Measurements from ENCODE around the gene PLEKHG2. TPM values are rescaled to one million over a fixed set of nuclear protein-coding genes. Genes with fewer than 3 reads are reported as not detected.
"Not testable (repeated sequence)": the region's sequence is repeated elsewhere in the genome, so short reads cannot be mapped to it uniquely, and the experiment has no call there.

The PLEKHG2 gene, protein sequence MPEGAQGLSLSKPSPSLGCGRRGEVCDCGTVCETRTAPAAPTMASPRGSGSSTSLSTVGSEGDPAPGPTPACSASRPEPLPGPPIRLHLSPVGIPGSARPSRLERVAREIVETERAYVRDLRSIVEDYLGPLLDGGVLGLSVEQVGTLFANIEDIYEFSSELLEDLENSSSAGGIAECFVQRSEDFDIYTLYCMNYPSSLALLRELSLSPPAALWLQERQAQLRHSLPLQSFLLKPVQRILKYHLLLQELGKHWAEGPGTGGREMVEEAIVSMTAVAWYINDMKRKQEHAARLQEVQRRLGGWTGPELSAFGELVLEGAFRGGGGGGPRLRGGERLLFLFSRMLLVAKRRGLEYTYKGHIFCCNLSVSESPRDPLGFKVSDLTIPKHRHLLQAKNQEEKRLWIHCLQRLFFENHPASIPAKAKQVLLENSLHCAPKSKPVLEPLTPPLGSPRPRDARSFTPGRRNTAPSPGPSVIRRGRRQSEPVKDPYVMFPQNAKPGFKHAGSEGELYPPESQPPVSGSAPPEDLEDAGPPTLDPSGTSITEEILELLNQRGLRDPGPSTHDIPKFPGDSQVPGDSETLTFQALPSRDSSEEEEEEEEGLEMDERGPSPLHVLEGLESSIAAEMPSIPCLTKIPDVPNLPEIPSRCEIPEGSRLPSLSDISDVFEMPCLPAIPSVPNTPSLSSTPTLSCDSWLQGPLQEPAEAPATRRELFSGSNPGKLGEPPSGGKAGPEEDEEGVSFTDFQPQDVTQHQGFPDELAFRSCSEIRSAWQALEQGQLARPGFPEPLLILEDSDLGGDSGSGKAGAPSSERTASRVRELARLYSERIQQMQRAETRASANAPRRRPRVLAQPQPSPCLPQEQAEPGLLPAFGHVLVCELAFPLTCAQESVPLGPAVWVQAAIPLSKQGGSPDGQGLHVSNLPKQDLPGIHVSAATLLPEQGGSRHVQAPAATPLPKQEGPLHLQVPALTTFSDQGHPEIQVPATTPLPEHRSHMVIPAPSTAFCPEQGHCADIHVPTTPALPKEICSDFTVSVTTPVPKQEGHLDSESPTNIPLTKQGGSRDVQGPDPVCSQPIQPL (N-terminal part only)
- total RNA-seq (2014; rRNA removed; shearing (Covaris generic)) = 11.4 and 17.3 TPM in 2 replicates

DNA sequence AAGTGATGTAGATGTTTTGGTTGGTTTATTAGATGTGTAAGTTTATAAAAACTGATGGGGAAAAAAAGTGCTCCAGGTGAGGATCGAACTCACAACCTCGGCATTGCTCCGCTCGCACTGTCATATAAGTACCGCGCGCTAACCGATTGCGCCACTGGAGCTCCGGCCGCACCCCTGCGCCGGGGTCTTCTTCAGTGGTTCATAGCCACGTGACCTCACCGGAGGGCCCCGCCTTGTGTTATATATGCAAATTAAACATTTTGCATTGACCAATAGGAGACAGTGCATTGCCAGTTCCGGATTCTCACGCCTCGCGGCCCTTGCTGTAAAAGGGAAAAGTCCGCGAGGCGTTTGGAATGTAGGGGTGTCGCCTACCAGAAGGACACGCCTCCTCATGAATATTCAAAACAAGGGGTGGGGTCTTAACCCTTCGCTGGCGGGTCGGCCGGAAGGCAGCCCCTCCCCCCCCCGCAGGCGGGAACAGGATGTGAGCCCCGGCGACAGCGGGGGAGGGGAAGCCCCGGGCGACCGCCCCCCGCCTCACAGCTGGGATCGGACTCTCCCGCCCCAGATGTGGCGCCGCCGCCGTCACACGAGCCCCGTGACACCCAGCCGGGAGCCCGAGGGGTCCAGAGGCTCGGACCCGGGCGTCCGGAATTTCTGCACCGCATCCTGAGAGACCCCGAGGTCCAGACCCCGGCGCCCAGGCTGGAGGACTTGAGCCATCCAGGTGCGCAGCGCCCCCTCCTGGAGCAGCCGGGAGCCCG lies at the start of gene PLEKHG2:
Gene PLEKHG2, plus strand, starts transcription at position 570 of the 767 bp plus-strand sequence. CDS start 1,418 bp downstream, outside the sequence.
- peak; percentile 99 for DNase-seq (ENCODE audit: low spot score)

DNA sequence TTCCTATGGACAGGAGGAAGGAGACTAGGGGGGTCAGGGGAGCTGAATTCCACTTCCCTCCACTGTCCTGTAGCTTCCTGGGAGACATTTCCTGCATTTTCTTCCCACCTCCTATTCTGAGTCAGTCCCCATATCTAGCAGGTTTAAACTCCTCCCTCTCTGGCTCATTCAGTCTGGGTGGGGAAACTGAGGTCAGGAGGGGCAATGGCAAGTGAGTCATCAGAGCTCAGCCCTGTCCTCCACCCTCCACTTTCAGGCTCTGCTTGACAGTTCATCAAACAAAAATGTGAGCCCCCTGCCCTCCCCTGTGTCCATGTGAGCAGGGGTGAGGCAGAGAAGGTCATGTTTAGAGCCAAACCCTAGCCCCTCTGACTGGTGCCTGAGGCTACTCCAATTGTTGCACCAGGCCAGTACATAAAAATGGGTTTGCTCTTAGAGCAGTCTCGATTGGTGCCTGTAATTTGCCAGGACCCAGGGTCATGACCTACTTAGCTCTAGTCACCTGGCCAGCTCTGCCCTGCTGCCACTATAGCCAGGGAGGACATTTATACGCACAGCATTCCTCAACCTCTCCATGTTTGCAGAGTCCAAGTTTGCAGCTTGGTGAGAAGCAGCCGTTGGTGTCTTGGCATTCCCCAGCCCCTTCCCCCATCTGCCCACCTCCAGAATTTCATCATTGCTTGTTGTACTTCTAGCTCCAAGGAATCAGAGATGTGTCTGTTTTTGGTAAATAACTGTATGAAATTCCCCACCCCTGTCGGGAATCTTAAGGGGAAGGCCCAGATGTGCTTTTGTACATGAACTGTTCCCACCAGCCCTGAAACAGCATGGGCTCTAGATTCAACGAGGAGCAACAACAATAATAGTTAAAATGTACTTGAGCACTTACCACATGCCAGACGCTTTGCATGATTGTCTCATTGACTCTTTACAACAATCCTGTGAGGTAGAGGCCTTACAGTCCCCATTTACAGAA lies 49.5 kb upstream of the PLEKHG2 start:
- peak; percentile 53 for DNase-seq (ENCODE audit: low spot score)

DNA sequence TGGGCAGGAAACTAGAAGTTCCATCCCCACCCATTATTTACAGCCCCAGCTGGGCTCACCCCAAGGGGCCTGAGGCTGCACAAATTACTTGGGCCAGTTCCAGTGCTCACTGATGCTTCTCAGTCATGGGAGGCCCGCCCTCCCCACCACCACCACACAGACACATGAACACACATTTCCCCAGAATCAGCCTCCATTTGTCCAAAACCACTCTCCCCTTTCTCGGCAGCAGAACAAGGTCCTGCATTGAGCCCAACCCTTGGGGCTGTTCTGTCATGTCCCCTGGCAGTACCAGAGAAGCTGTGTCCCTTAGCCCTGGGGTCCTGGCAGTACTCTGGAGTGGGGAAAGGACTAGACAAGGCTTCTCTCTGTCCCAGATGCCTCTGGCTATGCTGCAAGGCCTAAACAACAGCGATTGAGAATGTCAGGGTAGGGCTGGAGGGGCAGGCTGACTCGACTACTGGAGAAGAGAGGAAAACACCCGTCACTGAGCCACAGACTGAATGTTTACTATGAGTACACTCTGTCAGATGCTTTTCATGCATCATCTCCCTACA lies 48.5 kb upstream of the PLEKHG2 start:
- no peak for DNase-seq (ENCODE audit: low spot score)

DNA sequence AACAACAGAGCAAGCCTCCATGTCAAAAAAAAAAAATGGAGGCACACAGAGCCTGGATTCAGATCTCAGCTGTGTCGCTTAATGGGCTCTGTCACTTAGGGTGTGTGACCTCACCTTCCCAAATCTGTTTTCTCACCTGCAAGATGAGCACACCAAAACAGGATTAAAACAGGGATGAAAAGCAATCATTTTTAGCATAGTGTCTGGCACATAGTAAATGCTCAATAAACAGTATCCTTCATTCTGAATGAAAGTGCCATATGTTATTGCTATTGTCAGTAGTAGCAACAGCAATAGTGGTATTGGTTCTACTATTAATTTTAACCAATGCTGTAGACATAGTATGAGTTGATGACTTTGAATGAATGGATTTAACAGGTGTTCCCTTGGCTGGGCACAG lies 46.9 kb upstream of the PLEKHG2 start:
- DNase-seq (ENCODE audit: low spot score) = no peak

DNA sequence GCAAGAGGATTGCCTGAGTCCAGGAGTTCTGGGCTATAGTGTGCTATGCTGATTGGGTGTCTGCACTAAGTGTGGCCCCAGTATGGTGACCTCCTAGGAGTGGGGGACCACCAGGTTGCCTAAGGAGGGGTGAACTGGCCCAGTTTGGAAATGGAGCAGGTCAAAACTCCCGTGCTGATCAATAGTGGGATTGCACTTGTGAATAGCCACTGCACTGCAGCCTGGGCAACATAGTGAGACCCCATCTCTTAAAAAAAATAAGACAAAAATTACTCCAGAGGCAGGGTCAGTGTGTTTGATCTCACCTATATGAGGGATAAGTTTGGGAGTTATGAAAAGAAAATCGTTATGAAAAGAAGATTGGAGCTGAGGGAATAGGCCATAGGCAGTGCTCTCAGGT lies 43.3 kb upstream of the PLEKHG2 start:
- no peak for DNase-seq (ENCODE audit: low spot score)

DNA sequence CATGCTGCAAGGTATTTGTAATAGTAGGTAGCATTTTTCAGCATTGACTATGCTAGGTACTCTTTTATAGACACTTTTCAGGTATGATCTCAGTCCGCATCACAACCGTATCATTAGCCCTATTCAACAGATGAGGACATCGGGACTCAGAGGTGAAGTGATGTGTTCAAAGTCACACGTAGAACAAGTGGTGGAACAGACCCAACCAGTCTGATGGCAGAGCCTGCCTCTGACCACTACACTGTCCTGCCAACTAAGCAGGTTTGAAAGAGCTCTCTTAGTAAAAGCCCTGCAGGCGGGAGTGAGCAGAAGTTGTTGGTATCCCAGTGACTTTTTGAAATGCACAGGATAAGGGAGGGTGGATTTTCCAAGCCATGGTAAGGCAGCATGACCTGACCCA lies 41.7 kb upstream of the PLEKHG2 start:
- no peak for DNase-seq (ENCODE audit: low spot score)

DNA sequence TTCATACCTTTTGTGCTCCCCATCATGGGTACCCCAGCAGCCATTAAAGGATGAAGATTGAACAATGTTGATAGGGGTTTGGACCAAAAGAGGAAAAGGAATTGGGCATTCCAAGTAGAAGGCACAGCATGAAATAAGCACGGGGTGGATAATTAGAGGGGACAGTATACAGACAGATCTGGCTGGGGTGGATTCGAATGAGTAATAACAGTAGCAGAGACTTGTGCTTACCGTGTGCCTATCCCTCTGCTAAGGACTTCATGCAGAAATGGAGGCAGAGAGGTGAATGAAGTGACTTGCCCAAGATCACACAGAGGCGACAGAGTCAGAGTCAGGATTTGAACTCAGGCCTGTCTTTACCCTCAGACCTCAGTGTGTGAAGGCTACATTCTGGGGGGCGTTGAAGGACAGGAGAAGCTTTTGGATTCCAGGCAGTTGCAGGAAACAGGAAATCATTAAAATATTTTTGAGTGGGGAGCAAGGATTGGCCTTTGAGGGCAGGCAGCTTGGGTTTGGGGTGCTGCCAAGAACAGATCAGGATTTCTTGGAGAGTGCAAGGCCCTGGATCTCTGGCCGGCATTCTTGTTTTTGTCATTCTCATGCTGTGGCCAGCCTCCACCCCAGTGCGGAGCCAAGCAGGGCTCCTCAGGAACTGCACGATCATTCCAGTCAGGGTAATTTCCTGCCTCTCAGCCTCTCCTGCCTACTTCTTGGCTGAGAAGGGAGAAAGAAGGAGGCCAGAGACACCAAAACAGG lies 40.2 kb upstream of the PLEKHG2 start:
- DNase-seq (ENCODE audit: low spot score) = peak; percentile 92

DNA sequence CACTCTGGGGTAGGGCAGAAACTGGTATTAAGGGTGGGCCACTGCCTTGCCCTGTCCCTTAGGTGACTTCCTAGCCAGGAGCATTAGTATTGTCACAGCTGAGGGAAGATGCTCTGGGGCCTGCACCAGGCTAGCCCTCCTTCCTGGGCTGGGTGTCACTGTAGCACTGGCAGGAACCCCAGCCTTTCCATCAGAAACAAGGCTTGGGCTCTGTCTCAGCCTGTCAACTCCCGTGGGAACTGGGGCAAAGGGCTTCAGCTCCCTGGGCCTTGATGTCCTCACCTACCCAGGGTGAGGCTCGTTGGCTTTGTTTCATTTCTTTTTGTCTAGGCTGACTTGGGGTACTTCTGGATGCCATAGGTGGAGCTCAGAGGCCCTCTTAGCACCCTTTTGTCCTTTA lies 39.5 kb upstream of the PLEKHG2 start:
- no peak for DNase-seq (ENCODE audit: low spot score)

DNA sequence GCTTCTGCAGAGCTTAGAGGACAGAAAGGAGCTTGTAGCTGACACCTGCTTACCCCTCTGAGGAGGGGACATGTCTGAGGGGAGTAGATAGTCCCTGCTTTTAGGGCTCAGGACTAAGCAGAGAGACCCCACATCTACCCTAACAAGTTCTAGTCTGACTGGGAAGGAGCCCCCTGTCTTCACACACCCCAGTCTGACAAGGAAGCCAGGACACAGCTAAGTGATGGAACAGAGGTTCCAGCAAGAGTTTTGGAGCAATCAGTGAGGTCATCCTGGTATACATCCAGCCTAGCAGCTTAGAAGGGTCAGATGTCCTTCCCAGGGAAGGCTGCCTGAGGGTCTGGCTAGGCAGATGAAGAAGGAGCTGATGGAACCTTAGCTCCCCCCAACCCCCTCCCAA lies 36.5 kb upstream of the PLEKHG2 start:
- no peak for DNase-seq (ENCODE audit: low spot score)

DNA sequence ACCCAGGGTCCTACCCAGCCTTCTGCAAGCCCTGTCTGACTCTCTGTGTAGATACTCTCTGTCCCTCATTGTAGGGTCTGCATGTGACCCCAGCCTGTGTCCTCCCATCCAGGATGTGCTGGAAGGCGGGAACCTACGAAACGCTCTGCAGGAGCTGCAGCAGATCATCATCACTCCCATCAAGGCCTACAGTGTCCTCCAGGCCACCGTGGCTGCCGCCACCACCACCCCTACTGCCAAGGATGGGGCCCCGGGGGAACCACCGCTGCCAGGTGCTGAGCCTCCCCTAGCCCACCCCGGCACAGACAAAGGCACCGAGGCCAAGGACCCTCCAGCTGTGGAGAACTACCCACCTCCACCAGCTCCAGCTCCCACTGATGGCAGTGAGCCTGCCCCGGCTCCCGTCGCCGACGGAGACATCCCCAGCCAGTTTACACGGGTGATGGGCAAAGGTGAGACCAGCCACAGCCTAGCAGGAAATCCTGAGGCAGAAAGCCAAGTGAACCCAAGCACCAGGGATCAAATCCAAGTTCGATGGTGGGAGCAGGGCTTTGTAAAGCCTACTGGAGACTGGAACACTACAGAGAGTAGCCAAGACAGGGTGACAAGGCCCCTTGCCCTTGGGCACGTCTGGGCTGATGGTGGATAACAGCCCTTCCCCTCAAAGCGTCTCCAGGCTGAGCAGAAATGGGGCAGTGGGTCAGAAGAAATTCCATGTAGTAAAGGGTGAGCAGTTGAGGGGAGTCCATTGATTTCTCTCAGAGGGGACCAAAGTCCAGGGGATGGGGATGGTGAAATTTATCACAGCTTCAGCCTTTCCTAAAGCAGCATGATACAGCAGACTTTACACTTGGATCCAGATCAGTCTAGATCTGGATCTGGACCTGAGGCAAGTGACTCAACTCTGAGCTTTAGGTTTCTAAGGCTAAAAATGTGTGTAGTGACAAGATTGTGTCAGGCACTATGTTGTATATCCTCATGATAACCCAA lies 34.8 kb upstream of the PLEKHG2 start:
- DNase-seq (ENCODE audit: low spot score) = no peak

DNA sequence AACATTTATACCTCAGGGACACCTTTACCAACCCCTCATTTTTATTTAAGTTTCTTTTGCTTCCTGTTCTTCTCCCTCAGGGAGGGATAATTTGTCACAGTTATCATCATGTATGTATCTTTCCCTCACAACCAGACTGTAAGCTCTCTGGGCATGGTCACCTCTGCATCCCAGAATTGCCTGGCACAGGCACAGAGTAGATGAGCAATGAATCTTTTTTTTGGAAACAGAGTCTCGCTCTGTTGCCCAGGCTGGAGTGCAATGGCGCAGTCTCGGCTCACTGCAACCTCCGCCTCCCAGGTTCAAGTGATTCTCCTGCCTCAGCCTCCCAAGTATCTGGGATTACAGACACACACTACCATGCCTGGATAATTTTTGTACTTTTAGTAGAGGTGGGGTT lies 33.1 kb upstream of the PLEKHG2 start:
- not testable (repeated sequence) for DNase-seq (ENCODE audit: low spot score)

DNA sequence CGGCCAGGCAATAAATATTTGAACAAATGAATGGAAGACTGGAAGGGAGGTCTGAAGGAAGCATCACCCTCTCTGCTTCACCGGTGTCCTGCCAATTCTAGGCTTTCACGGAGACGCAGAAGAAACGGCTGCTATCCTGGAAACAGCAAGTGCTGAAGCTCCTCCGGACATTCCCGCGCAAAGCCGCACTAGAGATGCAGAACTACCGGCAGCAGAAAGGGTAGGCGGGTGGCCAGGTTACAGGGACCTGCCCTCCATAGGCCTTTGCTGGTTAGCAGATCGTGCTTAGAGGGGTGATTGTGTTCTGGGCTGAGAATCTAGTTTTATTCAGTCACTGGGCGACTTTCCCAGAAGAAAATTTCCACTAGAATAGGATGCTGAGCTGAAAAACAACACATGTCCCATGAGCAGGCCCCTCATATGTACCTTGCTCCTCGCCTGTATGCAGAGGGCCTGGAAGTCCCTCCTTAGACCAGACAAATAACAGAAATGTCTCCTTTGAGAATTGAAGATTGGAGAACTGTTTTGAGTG lies 32.5 kb upstream of the PLEKHG2 start:
- no peak for DNase-seq (ENCODE audit: low spot score)

DNA sequence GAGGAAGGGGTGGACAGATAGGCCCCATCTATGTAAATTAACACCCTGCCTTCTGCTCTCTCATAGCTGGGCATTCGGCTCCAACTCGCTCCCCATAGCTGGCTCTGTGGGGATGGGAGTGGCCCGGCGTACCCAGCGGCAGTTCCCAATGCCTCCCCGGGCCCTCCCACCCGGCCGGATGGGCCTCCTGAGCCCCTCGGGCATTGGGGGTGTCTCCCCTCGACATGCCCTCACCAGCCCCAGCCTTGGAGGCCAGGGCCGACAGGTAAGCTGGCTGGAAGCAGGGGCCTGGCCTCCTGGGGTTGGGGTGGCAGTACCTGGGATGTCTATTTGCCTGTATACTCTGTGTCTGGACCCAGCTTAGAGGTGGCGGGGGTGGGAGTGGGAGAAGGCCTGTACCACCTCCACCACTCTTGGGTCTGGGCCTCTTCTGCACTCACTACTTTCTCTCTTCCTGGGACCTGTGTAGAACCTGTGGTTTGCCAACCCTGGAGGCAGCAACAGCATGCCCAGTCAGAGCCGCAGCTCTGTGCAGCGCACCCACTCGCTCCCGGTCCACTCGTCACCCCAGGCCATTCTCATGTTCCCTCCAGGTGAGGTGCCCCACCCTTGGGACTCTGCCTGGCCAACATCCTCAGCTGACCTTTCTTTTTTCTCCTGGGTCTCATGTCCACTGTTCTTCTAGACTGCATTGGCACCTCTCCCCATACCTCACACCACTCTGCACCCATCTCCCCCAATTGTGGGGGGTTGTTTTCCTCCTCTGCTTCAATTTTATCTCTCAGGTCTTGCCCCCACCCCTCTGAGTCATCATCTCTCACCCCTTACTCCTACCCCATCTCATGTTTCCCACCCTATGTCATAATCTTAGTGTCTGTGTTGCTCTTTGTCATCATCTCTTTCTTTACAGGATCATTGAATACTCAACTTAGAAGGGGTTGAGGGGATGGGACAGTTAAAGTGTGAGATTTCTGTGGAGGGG lies 31.7 kb upstream of the PLEKHG2 start:
- no peak for DNase-seq (ENCODE audit: low spot score)

DNA sequence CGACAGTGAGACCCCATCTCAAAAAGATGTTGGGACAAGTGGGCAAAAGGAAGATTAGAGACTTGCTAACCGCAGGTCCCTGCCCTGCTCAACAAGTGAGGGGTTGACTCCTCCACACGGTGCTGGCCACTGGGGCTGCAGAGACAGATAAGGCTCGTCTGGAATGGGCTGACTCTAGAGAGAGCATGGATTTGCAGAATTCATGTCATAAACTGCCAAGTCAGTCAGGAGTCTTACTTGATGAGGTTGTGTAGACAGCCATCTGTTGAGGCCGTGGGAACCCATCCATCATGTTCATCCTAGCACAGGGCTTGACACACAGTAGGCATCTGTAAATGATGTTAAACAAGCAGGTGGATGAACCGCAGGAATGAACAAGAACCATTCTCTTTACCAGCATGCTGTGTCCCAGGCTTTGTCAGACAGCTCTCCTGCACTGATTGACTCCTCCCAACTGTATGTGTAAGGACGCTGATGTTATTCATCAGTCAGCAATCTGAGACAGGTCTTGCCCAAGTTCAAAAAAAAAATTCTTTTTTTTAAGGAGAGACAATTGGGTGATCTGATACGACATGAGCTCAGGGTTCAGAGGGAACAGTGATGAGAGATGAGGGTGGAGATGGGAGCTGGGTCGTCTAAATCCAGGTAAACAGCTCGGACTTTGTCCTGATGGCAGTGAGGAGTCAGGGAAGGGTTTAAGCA lies 30.4 kb upstream of the PLEKHG2 start:
- no peak for DNase-seq (ENCODE audit: low spot score)

DNA sequence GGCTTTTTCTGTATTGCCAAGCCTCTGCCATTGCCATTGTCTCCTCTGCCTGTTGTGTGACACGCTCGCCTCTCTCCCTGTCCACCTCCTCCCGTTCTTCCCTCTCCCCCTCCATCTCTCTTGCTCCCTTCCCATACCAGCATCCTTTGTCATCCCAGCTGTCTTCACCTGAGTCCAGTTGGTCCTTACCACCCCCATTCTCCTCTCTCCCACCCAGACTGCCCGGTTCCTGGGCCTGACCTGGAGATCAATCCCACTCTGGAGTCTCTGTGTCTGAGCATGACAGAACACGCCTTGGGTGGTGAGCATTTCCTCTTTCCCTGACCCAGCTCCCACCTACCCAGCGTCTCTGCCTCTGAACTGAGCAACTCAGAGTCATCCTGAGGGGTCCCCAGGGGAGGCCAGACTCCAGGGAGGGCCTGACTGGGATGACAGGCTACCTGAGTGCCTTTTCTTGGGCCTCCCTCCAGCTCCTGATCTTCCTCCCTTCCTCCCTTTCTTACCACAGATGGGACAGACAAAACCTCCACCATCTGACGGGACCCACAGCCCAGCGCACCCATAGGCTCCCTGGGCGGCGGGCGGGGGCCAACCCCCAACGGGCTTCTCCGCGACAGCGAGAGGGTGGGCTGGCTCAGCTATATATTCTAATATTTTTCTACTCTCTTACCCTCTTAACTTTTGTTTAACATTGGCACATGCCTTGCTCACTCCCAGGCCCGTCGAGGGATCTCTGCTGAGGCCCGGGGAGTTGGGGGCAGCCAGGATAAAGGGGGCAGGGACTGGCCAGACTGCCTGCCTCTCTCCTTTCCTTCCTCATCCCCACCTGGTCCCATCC lies 29.3 kb upstream of the PLEKHG2 start:
- DNase-seq (ENCODE audit: low spot score) = no peak
